HEK293 (cell line): ENCODE results near the gene POLR2E.

Source experiments
- CTCF ChIP-seq: fragments of 450-650 bp; formaldehyde crosslinking; IDR thresholded peaks from 2 replicates; pipeline ENCODE4 v1.5.1; 2016; ENCODE audit warnings: missing biosample characterization, missing genetic modification characterization
- HOXD13 ChIP-seq: sonication (generic); formaldehyde crosslinking; IDR thresholded peaks from 2 replicates; pipeline ENCODE4 v1.8.0; 2022; ENCODE audit warnings: missing genetic modification reagents, borderline replicate concordance
- TRIM28 ChIP-seq: IDR thresholded peaks from 2 replicates; pipeline ENCODE4 v1.6.1; 2011; ENCODE audit warnings: low read length, control low read depth, borderline replicate concordance
- ZNF768 ChIP-seq: fragments of 450-650 bp; formaldehyde crosslinking; IDR thresholded peaks from 2 replicates; pipeline ENCODE4 v1.5.1; 2018; ENCODE audit warnings: missing biosample characterization, mild to moderate bottlenecking, missing genetic modification characterization

- TF ChIP-seq CTCF (no peak), TRIM28 (no peak), ZNF768 (tag by site-specific recombination) (no peak), HOXD13 (CRISPR knock-in tag) (no peak)
These were observed 38.3 kb upstream of the POLR2E start for GRCh38 chr19:1133471-1133929.
